ENCODE data around the gene GABRG2. TPM values are rescaled to one million over a fixed set of nuclear protein-coding genes. Genes with fewer than 3 reads are reported as not detected.

The GABRG2 gene
- polyA plus RNA-seq, 1 donor (not counting 4 experiments of a cell fraction or from before 2014, with no cell fraction given): not detected

- Histone ChIP-seq H2AFZ (ENCODE audit: control insufficient read depth, low read length) (no peak overlapping the region), H3K4me2 (ENCODE audit: control insufficient read depth, extremely low read depth, insufficient read depth, low read depth, low read length) (no peak overlapping the region), H3K9me1 (ENCODE audit: control insufficient read depth, extremely low read depth, insufficient read depth, low read length) (no peaks in the 10 kb centered on the region), H3K4me1 (ENCODE audit: control insufficient read depth, extremely low read depth, insufficient read depth, low read length) (no peaks in the 10 kb centered on the region), H3K27ac (ENCODE audit: control insufficient read depth, insufficient read depth, low read length) (no peak overlapping the region), H3K36me3 (ENCODE audit: control insufficient read depth in 2 of 2, extremely low read depth in 1 of 2, insufficient read depth in 2 of 2, low read length in 2 of 2) (no peaks in the 10 kb centered on the region), H3K79me2 (ENCODE audit: control insufficient read depth, insufficient read depth, low read length) (no peaks in the 10 kb centered on the region), H4K20me1 (ENCODE audit: control insufficient read depth, extremely low read depth, insufficient read depth, low read length) (no peaks in the 10 kb centered on the region), H3K9me3 (ENCODE audit: control insufficient read depth, low read depth, low read length) (peaks cover 2% of the 10 kb centered on the region), H3K9ac (ENCODE audit: control insufficient read depth, extremely low read depth, insufficient read depth, low read length) (no peak overlapping the region), H3K27me3 (ENCODE audit: control insufficient read depth, extremely low read depth, insufficient read depth, low read length) (no peaks in the 10 kb centered on the region), H3K4me3 (ENCODE audit: control insufficient read depth in 2 of 3, extremely low read depth in 1 of 3, insufficient read depth in 2 of 3, low read depth in 1 of 3, low read length in 3 of 3) (no peak overlapping the region)
- TF ChIP-seq CTCF (optimal IDR thresholded peaks at IDR 0.05 in 1 of 3, IDR thresholded peaks at IDR 0.05 in 1 of 3, conservative IDR thresholded peaks at IDR 0.05 in 1 of 3; ENCODE audit: extremely low read depth in 1 of 3, insufficient read depth in 2 of 3, low read length in 3 of 3) (no peak), EZH2 (IDR thresholded peaks at IDR 0.05; ENCODE audit: low read length) (no peak)
- DNase-seq (ENCODE audit: low read depth, low spot score): no peak
- no peak for FAIRE-seq
- dilution Hi-C loops (cut with MboI; ENCODE audit: extremely low pct_ligation_motif_present, low sequenced_read_pairs): no loop called here
These were observed 23.8 kb downstream of the GABRG2 start for GRCh38 chr5:162091336-162091735.

GRCh38 chr5:162096448-162096847 is 28.9 kb downstream of the GABRG2 start:
- no peak for FAIRE-seq
- H3K9ac ChIP-seq (ENCODE audit: control insufficient read depth, extremely low read depth, insufficient read depth, low read length): no peak overlapping the region
- dilution Hi-C loops (cut with MboI; ENCODE audit: extremely low pct_ligation_motif_present, low sequenced_read_pairs): no loop called here
- no peaks in the 10 kb centered on the region for H3K27me3 ChIP-seq (ENCODE audit: control insufficient read depth, extremely low read depth, insufficient read depth, low read length)
- H3K9me1 ChIP-seq (ENCODE audit: control insufficient read depth, extremely low read depth, insufficient read depth, low read length): no peaks in the 10 kb centered on the region
- H3K4me1 ChIP-seq (ENCODE audit: control insufficient read depth, extremely low read depth, insufficient read depth, low read length): no peaks in the 10 kb centered on the region
- no peaks in the 10 kb centered on the region for H3K79me2 ChIP-seq (ENCODE audit: control insufficient read depth, insufficient read depth, low read length)
- no peaks in the 10 kb centered on the region for H3K36me3 ChIP-seq (ENCODE audit: control insufficient read depth in 2 of 2, extremely low read depth in 1 of 2, insufficient read depth in 2 of 2, low read length in 2 of 2)
- H3K27ac ChIP-seq (ENCODE audit: control insufficient read depth, insufficient read depth, low read length): no peak overlapping the region
- no peaks in the 10 kb centered on the region for H4K20me1 ChIP-seq (ENCODE audit: control insufficient read depth, extremely low read depth, insufficient read depth, low read length)
- no peak overlapping the region for H3K4me3 ChIP-seq (ENCODE audit: control insufficient read depth in 2 of 3, extremely low read depth in 1 of 3, insufficient read depth in 2 of 3, low read depth in 1 of 3, low read length in 3 of 3)
- H3K9me3 ChIP-seq (ENCODE audit: control insufficient read depth, low read depth, low read length): no peaks in the 10 kb centered on the region
- TF ChIP-seq EZH2 (IDR thresholded peaks at IDR 0.05; ENCODE audit: low read length): no peak
- TF ChIP-seq CTCF (optimal IDR thresholded peaks at IDR 0.05 in 1 of 3, IDR thresholded peaks at IDR 0.05 in 1 of 3, conservative IDR thresholded peaks at IDR 0.05 in 1 of 3; ENCODE audit: extremely low read depth in 1 of 3, insufficient read depth in 2 of 3, low read length in 3 of 3): no peak
- DNase-seq (ENCODE audit: low read depth, low spot score): no peak
- H3K4me2 ChIP-seq (ENCODE audit: control insufficient read depth, extremely low read depth, insufficient read depth, low read depth, low read length): no peak overlapping the region
- H2AFZ ChIP-seq (ENCODE audit: control insufficient read depth, low read length): no peak overlapping the region

Measured in keratinocyte (primary cell).